Breast epithelium (tissue), 3 donors: ENCODE results near the gene MOGAT2.

ENCODE experiments used
- POLR2A ChIP-seq: fragments of 450-650 bp; IDR thresholded peaks from one replicate; pipeline ENCODE4 v1.6.1; 2016; ENCODE audit warnings: antibody characterized with exemption, mild to moderate bottlenecking, moderate library complexity
- POLR2AphosphoS5 ChIP-seq, 3 donors: sonication (generic); formaldehyde crosslinking; IDR thresholded peaks; one replicate each; pipeline ENCODE4 v1.6.1; 2017; ENCODE audit warnings: antibody characterized with exemption in 3 of 3
- TF ChIP-seq, protein P1 (sequence below), 3 donors: fragments of 450-650 bp; IDR thresholded peaks; one replicate each; pipeline ENCODE4 v1.5.1; 2016 to 2017; ENCODE audit warnings: antibody characterized with exemption in 3 of 3, mild to moderate bottlenecking in 3 of 3, moderate library complexity in 3 of 3

DNA sequence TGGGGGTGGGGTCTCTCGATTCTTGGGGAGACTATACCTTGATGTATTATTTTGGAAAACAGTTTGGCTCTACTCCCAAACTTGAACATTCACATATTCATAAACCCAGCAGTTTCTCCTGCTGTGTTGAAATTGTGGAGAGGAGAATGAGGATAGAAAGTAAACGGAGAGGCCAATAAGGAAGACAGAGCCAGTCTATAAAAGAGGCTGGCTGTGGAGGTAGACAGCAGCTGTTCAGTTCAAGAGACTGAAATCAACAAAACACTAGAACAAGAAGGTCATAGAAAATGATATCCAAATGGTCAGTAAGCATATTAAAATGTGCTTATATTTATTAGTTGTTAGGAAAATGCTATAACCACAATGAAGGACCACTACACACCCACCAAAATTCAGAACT lies 1.9 kb upstream of the MOGAT2 start:
- TF ChIP-seq, protein P1, sequence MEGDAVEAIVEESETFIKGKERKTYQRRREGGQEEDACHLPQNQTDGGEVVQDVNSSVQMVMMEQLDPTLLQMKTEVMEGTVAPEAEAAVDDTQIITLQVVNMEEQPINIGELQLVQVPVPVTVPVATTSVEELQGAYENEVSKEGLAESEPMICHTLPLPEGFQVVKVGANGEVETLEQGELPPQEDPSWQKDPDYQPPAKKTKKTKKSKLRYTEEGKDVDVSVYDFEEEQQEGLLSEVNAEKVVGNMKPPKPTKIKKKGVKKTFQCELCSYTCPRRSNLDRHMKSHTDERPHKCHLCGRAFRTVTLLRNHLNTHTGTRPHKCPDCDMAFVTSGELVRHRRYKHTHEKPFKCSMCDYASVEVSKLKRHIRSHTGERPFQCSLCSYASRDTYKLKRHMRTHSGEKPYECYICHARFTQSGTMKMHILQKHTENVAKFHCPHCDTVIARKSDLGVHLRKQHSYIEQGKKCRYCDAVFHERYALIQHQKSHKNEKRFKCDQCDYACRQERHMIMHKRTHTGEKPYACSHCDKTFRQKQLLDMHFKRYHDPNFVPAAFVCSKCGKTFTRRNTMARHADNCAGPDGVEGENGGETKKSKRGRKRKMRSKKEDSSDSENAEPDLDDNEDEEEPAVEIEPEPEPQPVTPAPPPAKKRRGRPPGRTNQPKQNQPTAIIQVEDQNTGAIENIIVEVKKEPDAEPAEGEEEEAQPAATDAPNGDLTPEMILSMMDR (IDR thresholded peaks at IDR 0.05), result no peak
- TF ChIP-seq POLR2A (no peak), POLR2AphosphoS5 (IDR thresholded peaks at IDR 0.05) (no peak)
